ENCODE results near the gene TBRG4.

DNA sequence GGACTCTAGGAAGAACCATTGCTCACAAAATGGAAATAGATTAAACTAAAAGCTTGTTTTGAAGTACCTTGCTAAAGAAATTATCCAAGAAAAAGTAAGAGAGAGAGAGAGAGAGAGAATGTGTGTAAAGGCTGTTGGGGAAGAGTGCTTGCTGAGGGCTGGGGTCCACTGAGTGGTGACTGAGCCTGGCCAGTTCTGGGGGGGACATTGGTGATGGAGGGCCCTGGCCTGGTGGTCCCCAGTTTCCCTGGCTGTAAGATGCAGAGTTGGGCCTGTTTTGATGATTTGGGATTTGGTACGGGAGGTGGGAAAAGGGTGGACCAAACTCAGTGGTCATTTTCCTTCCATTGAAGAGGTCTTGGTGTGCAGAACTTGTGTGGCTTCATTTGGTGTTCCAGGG is 47.0 kb upstream of the TBRG4 start:
- no peak for TF ChIP-seq CSDC2 (CRISPR knock-in tag; IDR thresholded peaks at IDR 0.05)
- TF ChIP-seq ZNF565 (CRISPR knock-in tag; conservative IDR thresholded peaks at IDR 0.05; ENCODE audit: low read depth) = no peak
